ENCODE data around the gene SOX10. TPM values are rescaled to one million over a fixed set of nuclear protein-coding genes. Genes with fewer than 3 reads are reported as not detected.

The SOX10 gene
- total and polyA plus RNA-seq, 2 of the 13 experiments (the other 11 are each of a cell fraction or from before 2014, with no cell fraction given), result not detected

- no peak overlapping the region for H2AFZ ChIP-seq (ENCODE audit: low read length)
- WGBS (ENCODE audit: low lambda C conversion rate), result no CpG with 5 or more reads among the region's 13 CpGs
- no peaks in the 10 kb centered on the region for H4K20me1 ChIP-seq (ENCODE audit: insufficient read depth, low read length)
- DNase-seq (ENCODE audit: low spot score), result peak; percentile 83
- in situ Hi-C loops (cut with HindIII; ENCODE audit: extremely low pct_ligation_motif_present, low pct_unique_long_range_greater_than_20kb), result loop anchor here (10.0 kb wide), 1 partner anchor 119 kb away; no protein-coding TSS in a partner anchor
- intact Hi-C loops (cut with micrococcal nuclease; ENCODE audit: unreplicated experiment), result loop anchor here (2.0 to 5.0 kb wide), 2 partner anchors 33 to 47 kb away; no protein-coding TSS in a partner anchor
- peaks cover 11 to 26% of the 10 kb centered on the region in 2 experiments; a peak in 4 of 5 replicates for H3K36me3 ChIP-seq (replicated peaks in 1 of 2; ENCODE audit: control insufficient read depth in 1 of 2, insufficient read depth in 2 of 2, low read length in 2 of 2)
- POLR2A ChIA-PET, result interaction anchor here (0.7 to 1.1 kb wide), 2 partner anchors 27 to 79 kb away, joined by 3 to 4 read pairs; partner anchors contain the start of gene MICALL1
- peaks cover 13% of the 10 kb centered on the region for H3K4me1 ChIP-seq (ENCODE audit: insufficient read depth, low read length)
- ATAC-seq, result peak; percentile 98
- H3K4me3 ChIP-seq (replicated peaks in 1 of 3; ENCODE audit: insufficient read depth in 1 of 3, low read depth in 2 of 3, low read length in 3 of 3), result no peak overlapping the region
- CTCF ChIA-PET (ENCODE audit: low intra/inter-chr PET ratio, low total read pairs), result interaction anchor here (0.7 to 1.9 kb wide), 7 partner anchors 19 to 116 kb away, joined by 3 to 28 read pairs (median 4); no protein-coding TSS in a partner anchor
- FAIRE-seq, result peak; percentile 91
- no peaks in the 10 kb centered on the region for H3K27me3 ChIP-seq (ENCODE audit: control insufficient read depth in 1 of 2, insufficient read depth in 2 of 2, low read length in 2 of 2)
- H3K27ac ChIP-seq (ENCODE audit: extremely low read length, insufficient read depth, low read length), result peak overlapping the region; percentile 21
- peak overlapping the region; percentile 41; the same call in 1 of the 2 replicates for H3K4me2 ChIP-seq (ENCODE audit: low read depth, low read length)
- no TSS peak for BruUV-seq (replicated peaks)
- no peaks in the 10 kb centered on the region for H3K9me3 ChIP-seq (ENCODE audit: low read length)
- H3K9ac ChIP-seq (ENCODE audit: insufficient read depth, low read depth, low read length), result 0 out of 2 replicates have a peak overlapping the region, but pooled peaks have one; percentile 19
- H3K79me2 ChIP-seq (ENCODE audit: insufficient read depth, low read length), result no peaks in the 10 kb centered on the region
- no peak for TF ChIP-seq ZNF724P (CRISPR knock-in tag; IDR thresholded peaks at IDR 0.05; ENCODE audit: borderline replicate concordance)
- 0 out of 2 replicates have a peak, but pooled peaks have one; percentile 54 for TF ChIP-seq ZNF556 (CRISPR knock-in tag; IDR thresholded peaks at IDR 0.05; ENCODE audit: borderline replicate concordance)
- TF ChIP-seq ZNF569 (CRISPR knock-in tag; IDR thresholded peaks at IDR 0.05; ENCODE audit: borderline replicate concordance), result no peak
- TF ChIP-seq, protein P1, sequence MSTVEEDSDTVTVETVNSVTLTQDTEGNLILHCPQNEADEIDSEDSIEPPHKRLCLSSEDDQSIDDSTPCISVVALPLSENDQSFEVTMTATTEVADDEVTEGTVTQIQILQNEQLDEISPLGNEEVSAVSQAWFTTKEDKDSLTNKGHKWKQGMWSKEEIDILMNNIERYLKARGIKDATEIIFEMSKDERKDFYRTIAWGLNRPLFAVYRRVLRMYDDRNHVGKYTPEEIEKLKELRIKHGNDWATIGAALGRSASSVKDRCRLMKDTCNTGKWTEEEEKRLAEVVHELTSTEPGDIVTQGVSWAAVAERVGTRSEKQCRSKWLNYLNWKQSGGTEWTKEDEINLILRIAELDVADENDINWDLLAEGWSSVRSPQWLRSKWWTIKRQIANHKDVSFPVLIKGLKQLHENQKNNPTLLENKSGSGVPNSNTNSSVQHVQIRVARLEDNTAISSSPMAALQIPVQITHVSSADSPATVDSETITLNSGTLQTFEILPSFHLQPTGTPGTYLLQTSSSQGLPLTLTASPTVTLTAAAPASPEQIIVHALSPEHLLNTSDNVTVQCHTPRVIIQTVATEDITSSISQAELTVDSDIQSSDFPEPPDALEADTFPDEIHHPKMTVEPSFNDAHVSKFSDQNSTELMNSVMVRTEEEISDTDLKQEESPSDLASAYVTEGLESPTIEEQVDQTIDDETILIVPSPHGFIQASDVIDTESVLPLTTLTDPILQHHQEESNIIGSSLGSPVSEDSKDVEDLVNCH (CRISPR knock-in tag; IDR thresholded peaks at IDR 0.05), result no peak
- peak; percentile 51; the same call in 1 of the 2 replicates for TF ChIP-seq KDM5B (CRISPR knock-in tag; IDR thresholded peaks at IDR 0.05; ENCODE audit: borderline replicate concordance)
- TF ChIP-seq NCOR1 (IDR thresholded peaks at IDR 0.05; ENCODE audit: borderline replicate concordance, low read length), result no peak
- no peak for TF ChIP-seq ZNF432 (CRISPR knock-in tag; IDR thresholded peaks at IDR 0.05; ENCODE audit: borderline replicate concordance)
- TF ChIP-seq ZNF496 (CRISPR knock-in tag; IDR thresholded peaks at IDR 0.05; ENCODE audit: insufficient replicate concordance), result no peak
- no peak for TF ChIP-seq RAD51 (IDR thresholded peaks at IDR 0.05; ENCODE audit: borderline replicate concordance)
- TF ChIP-seq ZC3H4 (CRISPR knock-in tag; IDR thresholded peaks at IDR 0.05; ENCODE audit: borderline replicate concordance), result no peak
- TF ChIP-seq ZNF713 (CRISPR knock-in tag; IDR thresholded peaks at IDR 0.05), result peak; percentile 89; the same call in 1 of the 2 replicates
- TF ChIP-seq REPIN1 (CRISPR knock-in tag; IDR thresholded peaks at IDR 0.05; ENCODE audit: borderline replicate concordance, low read depth), result peak; percentile 68; the same call in 1 of the 2 replicates
- TF ChIP-seq XBP1 (CRISPR knock-in tag; IDR thresholded peaks at IDR 0.05), result no peak
- TF ChIP-seq, protein P2, sequence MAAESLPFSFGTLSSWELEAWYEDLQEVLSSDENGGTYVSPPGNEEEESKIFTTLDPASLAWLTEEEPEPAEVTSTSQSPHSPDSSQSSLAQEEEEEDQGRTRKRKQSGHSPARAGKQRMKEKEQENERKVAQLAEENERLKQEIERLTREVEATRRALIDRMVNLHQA (CRISPR knock-in tag; IDR thresholded peaks at IDR 0.05), result no peak
- no peak for TF ChIP-seq ZSCAN25 (CRISPR knock-in tag; IDR thresholded peaks at IDR 0.05)
- no peak for TF ChIP-seq ZNF850 (CRISPR knock-in tag; conservative IDR thresholded peaks at IDR 0.05)
- TF ChIP-seq, protein P3, sequence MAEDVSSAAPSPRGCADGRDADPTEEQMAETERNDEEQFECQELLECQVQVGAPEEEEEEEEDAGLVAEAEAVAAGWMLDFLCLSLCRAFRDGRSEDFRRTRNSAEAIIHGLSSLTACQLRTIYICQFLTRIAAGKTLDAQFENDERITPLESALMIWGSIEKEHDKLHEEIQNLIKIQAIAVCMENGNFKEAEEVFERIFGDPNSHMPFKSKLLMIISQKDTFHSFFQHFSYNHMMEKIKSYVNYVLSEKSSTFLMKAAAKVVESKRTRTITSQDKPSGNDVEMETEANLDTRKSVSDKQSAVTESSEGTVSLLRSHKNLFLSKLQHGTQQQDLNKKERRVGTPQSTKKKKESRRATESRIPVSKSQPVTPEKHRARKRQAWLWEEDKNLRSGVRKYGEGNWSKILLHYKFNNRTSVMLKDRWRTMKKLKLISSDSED (CRISPR knock-in tag; IDR thresholded peaks at IDR 0.05), result no peak
- TF ChIP-seq, protein P4, sequence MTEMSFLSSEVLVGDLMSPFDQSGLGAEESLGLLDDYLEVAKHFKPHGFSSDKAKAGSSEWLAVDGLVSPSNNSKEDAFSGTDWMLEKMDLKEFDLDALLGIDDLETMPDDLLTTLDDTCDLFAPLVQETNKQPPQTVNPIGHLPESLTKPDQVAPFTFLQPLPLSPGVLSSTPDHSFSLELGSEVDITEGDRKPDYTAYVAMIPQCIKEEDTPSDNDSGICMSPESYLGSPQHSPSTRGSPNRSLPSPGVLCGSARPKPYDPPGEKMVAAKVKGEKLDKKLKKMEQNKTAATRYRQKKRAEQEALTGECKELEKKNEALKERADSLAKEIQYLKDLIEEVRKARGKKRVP (CRISPR knock-in tag; IDR thresholded peaks at IDR 0.05), result no peak
- TF ChIP-seq ZBTB20 (CRISPR knock-in tag; IDR thresholded peaks at IDR 0.05; ENCODE audit: borderline replicate concordance, low read depth), result no peak
These were observed 50.5 kb downstream of the SOX10 start for GRCh38 chr22:37933711-37934376.

Measured in HepG2 (cell line).